IMR-90 (cell line): ENCODE measurements around the gene MRPL50. TPM values are rescaled to one million over a fixed set of nuclear protein-coding genes. Genes with fewer than 3 reads are reported as not detected.
A peak's percentile ranks its signal among the peaks of the same experiment; 100 is the strongest.

Experiments used
- ATAC-seq: fragments of 200-7000 bp; cut with Tn5 transposase; 2 replicates; pipeline ENCODE4 v1.9.1; 2020; ENCODE audit warnings: low read depth, mild to moderate bottlenecking, moderate library complexity
- BruUV-seq: library from RNA; stranded (reverse); fragments of 400-500 nt; replicated peaks from 2 replicates; lab custom pipeline; 2021; lab: Mats Ljungman, UMichigan
- CTCF ChIA-PET: fragments of 300-600 bp; formaldehyde crosslinking; extraction: SDS; loops from one replicate; lab custom pipeline; 2021; ENCODE audit warnings: antibody characterized with exemption; lab: Yijun Ruan, JAX
- POLR2A ChIA-PET: fragments of 300-600 bp; sonication (Branson Sonifier 250); formaldehyde crosslinking; loops from one replicate; lab custom pipeline; 2022; ENCODE audit warnings: antibody characterized with exemption; ENCODE audit not compliant: unreplicated experiment; lab: Charles Lee
- DNase-seq: peaks from one replicate; pipeline ENCODE4 v3.0.0; 2013
- H2AFZ ChIP-seq: replicated peaks from 2 replicates; pipeline ENCODE3; 2013; ENCODE audit warnings: low read length, mild to moderate bottlenecking; ENCODE audit not compliant: poor library complexity
- H2AK5ac ChIP-seq: 2 replicates; pipeline ENCODE4 v1.6.1; 2013; ENCODE audit warnings: low read depth, low read length, inconsistent platforms
- H2AK9ac ChIP-seq: replicated peaks from 2 replicates; pipeline ENCODE3; 2013; ENCODE audit warnings: mild to moderate bottlenecking, low read depth, low read length, moderate library complexity; ENCODE audit not compliant: poor library complexity
- H2BK120ac ChIP-seq: 2 replicates; pipeline ENCODE4 v1.6.1; 2013; ENCODE audit warnings: low read depth, low read length, inconsistent platforms
- H2BK15ac ChIP-seq: 3 replicates; pipeline ENCODE4 v1.6.1; 2013; ENCODE audit warnings: low read depth, low read length, inconsistent platforms
- H2BK20ac ChIP-seq: 2 replicates; pipeline ENCODE4 v1.6.1; 2013; ENCODE audit warnings: low read depth, mild to moderate bottlenecking, inconsistent platforms, low read length, moderate library complexity
- H2BK5ac ChIP-seq: 2 replicates; pipeline ENCODE4 v1.6.1; 2013; ENCODE audit warnings: mild to moderate bottlenecking, low read depth, low read length, inconsistent platforms; ENCODE audit not compliant: poor library complexity, severe bottlenecking
- H3K14ac ChIP-seq: replicated peaks from 2 replicates; pipeline ENCODE4 v1.6.1; 2013; ENCODE audit warnings: low read depth, low read length, inconsistent platforms
- H3K18ac ChIP-seq: 2 replicates; pipeline ENCODE4 v1.6.1; 2013; ENCODE audit warnings: low read depth, low read length, control low read depth
- H3K23ac ChIP-seq: 2 replicates; pipeline ENCODE4 v1.6.1; 2013; ENCODE audit warnings: low read depth, low read length, inconsistent platforms
- H3K27ac ChIP-seq: 2 replicates; pipeline ENCODE4 v1.5.1; 2013; ENCODE audit warnings: mild to moderate bottlenecking, control low read depth, low read length; ENCODE audit not compliant: insufficient read depth
- H3K27me3 ChIP-seq: 2 replicates; pipeline ENCODE4 v1.6.1; 2013; ENCODE audit warnings: low read length; ENCODE audit not compliant: control insufficient read depth, insufficient read depth
- H3K36me3 ChIP-seq: 2 replicates; pipeline ENCODE4 v1.6.1; 2013; ENCODE audit warnings: low read length, mixed read lengths; ENCODE audit not compliant: control insufficient read depth, insufficient read depth
- H3K4ac ChIP-seq: 2 replicates; pipeline ENCODE4 v1.6.1; 2013; ENCODE audit warnings: low read depth, low read length, inconsistent platforms
- H3K4me1 ChIP-seq: 2 replicates; pipeline ENCODE4 v1.6.1; 2013; ENCODE audit warnings: low read length, mixed read lengths; ENCODE audit not compliant: control insufficient read depth, insufficient read depth
- H3K4me2 ChIP-seq: 2 replicates; pipeline ENCODE4 v1.6.1; 2013; ENCODE audit warnings: low read depth, mild to moderate bottlenecking, control low read depth, low read length, moderate library complexity
- H3K4me3 ChIP-seq: 2 replicates; pipeline ENCODE4 v1.5.1; 2013; ENCODE audit warnings: low read depth, mild to moderate bottlenecking, control low read depth, low read length, moderate library complexity; ENCODE audit not compliant: insufficient read depth
- H3K56ac ChIP-seq: 2 replicates; pipeline ENCODE4 v1.6.1; 2013; ENCODE audit warnings: low read length, inconsistent platforms; ENCODE audit not compliant: insufficient read depth; ENCODE audit errors: extremely low read depth
- H3K79me1 ChIP-seq, 2 experiments: 2 replicates each; pipeline ENCODE4 v1.6.1; 2013; ENCODE audit warnings: low read length in 2 of 2, inconsistent platforms in 1 of 2, low read depth in 1 of 2
- H3K9ac ChIP-seq: 2 replicates; pipeline ENCODE4 v1.6.1; 2013; ENCODE audit warnings: low read depth, low read length, control low read depth
- H3K9me1 ChIP-seq: 2 replicates; pipeline ENCODE4 v1.6.1; 2013; ENCODE audit warnings: low read length, inconsistent platforms; ENCODE audit not compliant: insufficient read depth
- H3K9me3 ChIP-seq: 2 replicates; pipeline ENCODE4 v1.6.1; 2013; ENCODE audit warnings: low read length; ENCODE audit not compliant: control insufficient read depth, insufficient read depth
- H4K20me1 ChIP-seq: 2 replicates; pipeline ENCODE4 v1.6.1; 2013; ENCODE audit warnings: low read length, inconsistent platforms; ENCODE audit not compliant: insufficient read depth
- H4K5ac ChIP-seq: 2 replicates; pipeline ENCODE4 v1.6.1; 2013; ENCODE audit warnings: mild to moderate bottlenecking, low read depth, low read length, control low read depth
- H4K8ac ChIP-seq, 2 experiments: 2 replicates each; pipeline ENCODE4 v1.6.1; 2013; ENCODE audit warnings: low read depth in 2 of 2, low read length in 2 of 2, control low read depth in 1 of 2, inconsistent platforms in 1 of 2
- H4K91ac ChIP-seq: 2 replicates; pipeline ENCODE4 v1.6.1; 2013; ENCODE audit warnings: low read depth, low read length, inconsistent platforms; ENCODE audit not compliant: insufficient read depth
- BHLHE40 ChIP-seq: fragments of 150-350 bp; IDR thresholded peaks from 2 replicates; pipeline ENCODE4 v1.6.1; 2016; ENCODE audit warnings: mild to moderate bottlenecking, low read depth, low read length
- MAFK ChIP-seq: IDR thresholded peaks from 2 replicates; pipeline ENCODE4 v1.6.1; 2012; ENCODE audit warnings: low read depth, low read length, improper control_type of control experiment
- RAD21 ChIP-seq: IDR thresholded peaks from 2 replicates; pipeline ENCODE4 v1.6.1; 2012; ENCODE audit warnings: low read length, improper control_type of control experiment
- RFX5 ChIP-seq: IDR thresholded peaks from 2 replicates; pipeline ENCODE4 v1.8.0; 2012; ENCODE audit warnings: low read depth, mild to moderate bottlenecking, low read length, moderate library complexity
- SMC3 ChIP-seq: fragments of 150-350 bp; IDR thresholded peaks from 2 replicates; pipeline ENCODE4 v1.6.1; 2016; ENCODE audit warnings: low read depth, mild to moderate bottlenecking, antibody characterized with exemption, low read length, moderate library complexity
- dilution Hi-C: fragments of 300-500 bp; cut with HindIII; formaldehyde crosslinking; loops from one replicate; pipeline ENCODE4 v1.14.3; 2018; ENCODE audit warnings: low sequenced_read_pairs; ENCODE audit not compliant: unreplicated experiment
- in situ Hi-C: fragments of 300-500 bp; cut with MboI; formaldehyde crosslinking; loops from 3 replicates; pipeline ENCODE4 v1.14.3; 2019; ENCODE audit warnings: low sequenced_read_pairs, inconsistent platforms, mixed read lengths
- intact Hi-C: fragments of 100-400 bp; cut with micrococcal nuclease; formaldehyde crosslinking; loops from 2 replicates; pipeline ENCODE4 v1.10.0; 2022
- polyA plus RNA-seq, 3 experiments: library from polyadenylated mRNA; depleted of rRNA; stranded (reverse); fragments of >200 nt; gene quantifications; 2 replicates each; pipeline ENCODE4 v1.2.3, GENCODE V29; 2012; ENCODE audit warnings: low replicate concordance in 1 of 3
- total RNA-seq: library from RNA; depleted of rRNA; stranded (reverse); fragments of >200 nt; gene quantifications from 2 replicates; pipeline ENCODE4 v1.2.3, GENCODE V29; 2012

Gene MRPL50
- total and polyA plus RNA-seq, 2 of the 4 experiments (the other 2 are of a cell fraction): 7.5 to 8.6 TPM

GRCh38 chr9:101365181-101365580 is 33.2 kb downstream of the MRPL50 start:
- intact Hi-C loops: no loop called here
- ChIA-PET POLR2A (no interaction called here), CTCF (no interaction called here)
- H3K56ac ChIP-seq: no peak overlapping the region
- H3K9ac ChIP-seq: no peak overlapping the region
- ATAC-seq: no peak
- H2AK9ac ChIP-seq: no peak overlapping the region
- no peak overlapping the region for H4K8ac ChIP-seq
- peak; percentile 25 for DNase-seq
- H3K4ac ChIP-seq: no peak overlapping the region
- no peak overlapping the region for H3K4me2 ChIP-seq
- no peaks in the 10 kb centered on the region for H3K4me1 ChIP-seq
- no peak overlapping the region for H3K4me3 ChIP-seq
- no peak overlapping the region for H2AK5ac ChIP-seq
- H2BK15ac ChIP-seq: no peak overlapping the region
- no peak overlapping the region for H2AFZ ChIP-seq
- H3K18ac ChIP-seq: no peak overlapping the region
- no peaks in the 10 kb centered on the region for H3K27me3 ChIP-seq
- no peak overlapping the region for H2BK20ac ChIP-seq
- TF ChIP-seq RFX5 (no peak), SMC3 (no peak), RAD21 (no peak), MAFK (no peak), BHLHE40 (no peak)
- no peak overlapping the region for H4K5ac ChIP-seq
- no peaks in the 10 kb centered on the region for H3K79me1 ChIP-seq
- no peaks in the 10 kb centered on the region for H3K9me1 ChIP-seq
- no peak overlapping the region for H3K23ac ChIP-seq
- no peak overlapping the region for H2BK5ac ChIP-seq
- no peaks in the 10 kb centered on the region for H3K9me3 ChIP-seq
- no peak overlapping the region for H3K27ac ChIP-seq
- no peaks in the 10 kb centered on the region for H4K20me1 ChIP-seq
- BruUV-seq: no TSS peak
- dilution Hi-C loops: no loop called here
- H3K14ac ChIP-seq: no peak overlapping the region; the same call in 1 of the 2 replicates
- in situ Hi-C loops: no loop called here
- no peak overlapping the region for H2BK120ac ChIP-seq
- no peaks in the 10 kb centered on the region for H3K36me3 ChIP-seq
- H4K91ac ChIP-seq: no peak overlapping the region
